GM12878 (cell line): Measurements from ENCODE around the gene CFAP300. TPM values are rescaled to one million over a fixed set of nuclear protein-coding genes. Genes with fewer than 3 reads are reported as not detected.
A peak's percentile ranks its signal among the peaks of the same experiment; 100 is the strongest.

Source experiments
- ATAC-seq: fragments of 200-7000 bp; cut with Tn5 transposase; 3 replicates; pipeline ENCODE4 v1.9.1; 2020; ENCODE audit warnings: mild to moderate bottlenecking, moderate library complexity
- BruUV-seq: library from RNA; stranded (reverse); fragments of 400-500 nt; replicated peaks from 2 replicates; lab custom pipeline; 2021; lab: Mats Ljungman, UMichigan
- CTCF ChIA-PET: fragments of 300-600 bp; sonication (Branson Sonifier 250); formaldehyde crosslinking; extraction: SDS; loops from one replicate; lab custom pipeline; 2021; ENCODE audit warnings: inconsistent platforms; lab: Yijun Ruan, JAX
- POLR2A ChIA-PET: fragments of 350-600 bp; formaldehyde crosslinking; extraction: SDS; loops from one replicate; lab custom pipeline; 2021; ENCODE audit warnings: inconsistent platforms; lab: Charles Lee
- RAD21 ChIA-PET: fragments of 300-600 bp; sonication (Branson Sonifier 250); formaldehyde crosslinking; loops from one replicate; lab custom pipeline; 2023; ENCODE audit warnings: antibody characterized with exemption; ENCODE audit not compliant: unreplicated experiment; lab: Charles Lee
- SMC1A ChIA-PET: fragments of 300-600 bp; sonication (Branson Sonifier 250); formaldehyde crosslinking; loops from one replicate; lab custom pipeline; 2023; ENCODE audit not compliant: unreplicated experiment, uncharacterized antibody; lab: Charles Lee
- DNase-seq: peaks from one replicate; pipeline ENCODE4 v3.0.0-alpha.2; 2011; ENCODE audit warnings: low read depth, low spot score
- FAIRE-seq: peaks from 3 replicates; lab custom pipeline; 2011; peaks lifted over from hg19 to GRCh38; lab: Jason Lieb, UNC
- H2AFZ ChIP-seq: 2 replicates; pipeline ENCODE4 v1.6.0; 2011; ENCODE audit warnings: low read depth, low read length, control low read depth; ENCODE audit not compliant: control insufficient read depth
- H3K27ac ChIP-seq: 2 replicates; pipeline ENCODE4 v1.5.1; 2011; ENCODE audit warnings: control low read depth; ENCODE audit not compliant: control insufficient read depth, insufficient read depth
- H3K27me3 ChIP-seq, 2 experiments: replicated peaks in 1 of 2; 2 replicates each; pipeline versions ENCODE4 v1.6.0 to v1.6.1; 2011; ENCODE audit warnings: low read length in 1 of 2; ENCODE audit not compliant: control insufficient read depth in 2 of 2, insufficient read depth in 2 of 2
- H3K36me3 ChIP-seq, 2 experiments: 2 replicates each; pipeline ENCODE4 v1.5.1; 2011; ENCODE audit warnings: low read length in 1 of 2; ENCODE audit not compliant: control insufficient read depth in 2 of 2, insufficient read depth in 2 of 2
- H3K4me1 ChIP-seq: 2 replicates; pipeline ENCODE4 v1.6.1; 2011; ENCODE audit warnings: mild to moderate bottlenecking, low read length, moderate library complexity, mixed read lengths; ENCODE audit not compliant: control insufficient read depth, insufficient read depth
- H3K4me2 ChIP-seq: 2 replicates; pipeline ENCODE4 v1.6.0; 2011; ENCODE audit warnings: control low read depth; ENCODE audit not compliant: control insufficient read depth, insufficient read depth
- H3K4me3 ChIP-seq: fragments of 200-600 bp; sonication (generic); 2 replicates; pipeline ENCODE4 v1.5.1; 2016
- H3K79me2 ChIP-seq: 2 replicates; pipeline ENCODE4 v1.6.0; 2011; ENCODE audit warnings: low read length; ENCODE audit not compliant: control insufficient read depth, insufficient read depth
- H3K9ac ChIP-seq: 2 replicates; pipeline ENCODE4 v1.8.0; 2011; ENCODE audit warnings: low read length, control low read depth, mixed read lengths; ENCODE audit not compliant: control insufficient read depth, insufficient read depth
- H3K9me3 ChIP-seq: replicated peaks from 3 replicates; pipeline ENCODE4 v1.5.1; 2011; ENCODE audit warnings: mild to moderate bottlenecking, low read length; ENCODE audit not compliant: control insufficient read depth, insufficient read depth
- H4K20me1 ChIP-seq: 2 replicates; pipeline ENCODE4 v1.6.0; 2011; ENCODE audit not compliant: control insufficient read depth, insufficient read depth
- BACH1 ChIP-seq: fragments of 450-650 bp; IDR thresholded peaks from 2 replicates; pipeline ENCODE4 v1.6.1; 2017; ENCODE audit warnings: mild to moderate bottlenecking, borderline replicate concordance
- IRF4 ChIP-seq: IDR thresholded peaks from 2 replicates; pipeline ENCODE4 v1.6.1; 2011; ENCODE audit warnings: low read depth, low read length
- PAX8 ChIP-seq: fragments of 450-650 bp; IDR thresholded peaks from 2 replicates; pipeline ENCODE4 v1.6.1; 2017; ENCODE audit warnings: mild to moderate bottlenecking, moderate library complexity
- SMAD5 ChIP-seq: IDR thresholded peaks from 2 replicates; pipeline ENCODE4 v1.6.1; 2016; ENCODE audit warnings: antibody characterized with exemption, low read depth
- STAT3 ChIP-seq: IDR thresholded peaks from 2 replicates; pipeline ENCODE4 v1.6.1; 2011; ENCODE audit warnings: low read depth, low read length, improper control_type of control experiment
- WGBS: methylation state at CpG from one replicate; pipeline ENCODE4 v1.1.6; 2016; ENCODE audit warnings: low lambda C conversion rate; ENCODE audit not compliant: insufficient replicate concordance, insufficient coverage; ENCODE audit errors: missing lambda C conversion rate; 5-methylcytosine and 5-hydroxymethylcytosine counted together
- in situ Hi-C: fragments of 300-500 bp; cut with MboI; formaldehyde crosslinking; loops from 9 replicates; pipeline ENCODE4 v1.14.3; 2018; ENCODE audit warnings: mixed read lengths
- intact Hi-C: fragments of 100-400 bp; cut with micrococcal nuclease; formaldehyde crosslinking; loops from one replicate; pipeline ENCODE4 v1.14.2; 2022; ENCODE audit not compliant: unreplicated experiment
- polyA plus RNA-seq, 11 experiments: library from polyadenylated mRNA; depleted of rRNA in 4 of 11; unstranded in 6 of 11; stranded (reverse) in 5 of 11; fragments of >200 nt; fragmentation: Nextera tagmentation in 4 of 11; fragmentation: Illumina TruSeq in 1 of 11; extraction: Ambion mirVana in 4 of 11; extraction: Trizol in 1 of 11; gene quantifications; 1 replicate in 1 of 11; 2 replicates in 10 of 11; pipeline versions ENCODE4 v1.2.1 to v1.2.3, GENCODE V29; 2011 to 2016; ENCODE audit warnings: inconsistent platforms in 2 of 11, missing spikeins in 2 of 11, low read depth in 1 of 11
- total RNA-seq, 4 experiments: library from RNA; depleted of rRNA in 3 of 4; stranded (reverse); fragments of >200 nt in 3 of 4; fragmentation: Illumina TruSeq in 1 of 4; extraction: Trizol in 1 of 4; gene quantifications; 2 replicates each; pipeline versions ENCODE4 v1.2.1 to v1.2.3, GENCODE V29; 2013 to 2021
- TF ChIP-seq, protein P1 (sequence below): fragments of 450-650 bp; IDR thresholded peaks from 2 replicates; pipeline ENCODE4 v1.6.1; 2014; ENCODE audit warnings: mild to moderate bottlenecking
- TF ChIP-seq, protein P2 (sequence below): fragments of 450-650 bp; IDR thresholded peaks from 2 replicates; pipeline ENCODE4 v1.6.1; 2017; ENCODE audit warnings: mild to moderate bottlenecking

Gene CFAP300
- total and polyA plus RNA-seq, 10 of the 15 experiments (the other 5 are each of a cell fraction or from before 2014, with no cell fraction given) = not detected

DNA sequence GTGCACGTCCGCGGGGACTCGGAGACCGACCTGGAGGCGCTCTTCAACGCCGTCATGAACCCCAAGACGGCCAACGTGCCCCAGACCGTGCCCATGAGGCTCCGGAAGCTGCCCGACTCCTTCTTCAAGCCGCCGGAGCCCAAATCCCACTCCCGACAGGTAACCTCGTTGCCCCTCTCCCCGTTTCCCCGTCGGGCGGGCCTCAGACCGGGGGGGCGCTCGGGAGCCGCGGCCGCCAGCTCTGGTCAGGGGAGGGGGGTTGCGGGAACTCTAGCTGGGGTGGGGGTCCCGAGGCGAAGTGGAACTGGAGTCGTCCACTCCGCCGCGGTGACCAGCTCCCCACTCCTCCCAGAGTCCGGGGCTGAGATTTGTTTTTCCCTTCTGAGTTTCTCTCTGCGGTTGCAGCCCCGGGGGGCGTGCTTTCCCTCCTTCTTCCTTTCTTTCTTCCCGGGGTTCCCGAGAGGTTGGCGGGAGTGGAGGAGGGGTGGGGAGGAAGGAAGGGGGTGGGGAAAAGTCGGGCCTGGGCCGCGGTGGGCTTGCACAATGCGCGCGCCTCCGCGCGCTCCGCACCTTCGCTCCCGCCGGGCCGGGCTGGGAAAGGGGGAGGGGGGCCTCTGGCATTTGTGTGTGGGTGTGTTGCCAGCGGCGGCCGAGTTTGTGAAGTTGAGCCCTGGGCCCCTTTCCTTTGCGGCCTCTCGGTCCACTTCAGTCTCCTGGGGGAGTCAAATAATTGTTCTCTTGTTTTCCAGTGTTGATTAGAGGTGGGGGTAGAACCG, 64.0 kb downstream of the CFAP300 start:
- FAIRE-seq (no peak), DNase-seq (no peak), ATAC-seq (no peak; the same call in 2 of the 3 replicates)
- Histone ChIP-seq H4K20me1 (no peaks in the 10 kb centered on the region), H3K79me2 (no peaks in the 10 kb centered on the region), H3K9me3 (no peaks in the 10 kb centered on the region), H3K4me3 (no peak overlapping the region), H3K9ac (no peak overlapping the region), H3K36me3 (no peaks in the 10 kb centered on the region), H3K4me2 (peak overlapping the region; percentile 59; the same call in 1 of the 2 replicates), H3K27ac (no peak overlapping the region), H2AFZ (peak overlapping the region; percentile 39), H3K4me1 (no peaks in the 10 kb centered on the region; the same call in 1 of the 2 replicates), H3K27me3 (peaks cover 3 to 12% of the 10 kb centered on the region in 2 experiments)
- no TSS peak for BruUV-seq
- no peak for TF ChIP-seq BACH1
- TF ChIP-seq SMAD5 = no peak
- TF ChIP-seq STAT3 = no peak
- TF ChIP-seq, protein P1, sequence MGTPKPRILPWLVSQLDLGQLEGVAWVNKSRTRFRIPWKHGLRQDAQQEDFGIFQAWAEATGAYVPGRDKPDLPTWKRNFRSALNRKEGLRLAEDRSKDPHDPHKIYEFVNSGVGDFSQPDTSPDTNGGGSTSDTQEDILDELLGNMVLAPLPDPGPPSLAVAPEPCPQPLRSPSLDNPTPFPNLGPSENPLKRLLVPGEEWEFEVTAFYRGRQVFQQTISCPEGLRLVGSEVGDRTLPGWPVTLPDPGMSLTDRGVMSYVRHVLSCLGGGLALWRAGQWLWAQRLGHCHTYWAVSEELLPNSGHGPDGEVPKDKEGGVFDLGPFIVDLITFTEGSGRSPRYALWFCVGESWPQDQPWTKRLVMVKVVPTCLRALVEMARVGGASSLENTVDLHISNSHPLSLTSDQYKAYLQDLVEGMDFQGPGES = no peak
- TF ChIP-seq, protein P2, sequence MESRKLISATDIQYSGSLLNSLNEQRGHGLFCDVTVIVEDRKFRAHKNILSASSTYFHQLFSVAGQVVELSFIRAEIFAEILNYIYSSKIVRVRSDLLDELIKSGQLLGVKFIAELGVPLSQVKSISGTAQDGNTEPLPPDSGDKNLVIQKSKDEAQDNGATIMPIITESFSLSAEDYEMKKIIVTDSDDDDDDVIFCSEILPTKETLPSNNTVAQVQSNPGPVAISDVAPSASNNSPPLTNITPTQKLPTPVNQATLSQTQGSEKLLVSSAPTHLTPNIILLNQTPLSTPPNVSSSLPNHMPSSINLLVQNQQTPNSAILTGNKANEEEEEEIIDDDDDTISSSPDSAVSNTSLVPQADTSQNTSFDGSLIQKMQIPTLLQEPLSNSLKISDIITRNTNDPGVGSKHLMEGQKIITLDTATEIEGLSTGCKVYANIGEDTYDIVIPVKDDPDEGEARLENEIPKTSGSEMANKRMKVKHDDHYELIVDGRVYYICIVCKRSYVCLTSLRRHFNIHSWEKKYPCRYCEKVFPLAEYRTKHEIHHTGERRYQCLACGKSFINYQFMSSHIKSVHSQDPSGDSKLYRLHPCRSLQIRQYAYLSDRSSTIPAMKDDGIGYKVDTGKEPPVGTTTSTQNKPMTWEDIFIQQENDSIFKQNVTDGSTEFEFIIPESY = no peak
- TF ChIP-seq PAX8 = no peak
- TF ChIP-seq IRF4 = no peak
- ChIA-PET POLR2A (no interaction called here), RAD21 (no interaction called here), CTCF (no interaction called here), SMC1A (no interaction called here)
- WGBS = 15% methylated on average over 37 of the region's 61 CpGs
- intact Hi-C loops = no loop called here
- in situ Hi-C loops = no loop called here
